ENCODE data around the gene MYEOV.

Gene MYEOV

GRCh38 chr11:69285766-69286165 is 8.2 kb upstream of the MYEOV start:
- FAIRE-seq (no peak), DNase-seq (ENCODE audit: insufficient read length, low spot score) (no peak)

GRCh38 chr11:69286374-69287371 is 7.3 kb upstream of the MYEOV start:
- FAIRE-seq (no peak), DNase-seq (ENCODE audit: insufficient read length, low spot score) (no peak)

- FAIRE-seq (no peak), DNase-seq (ENCODE audit: insufficient read length, low spot score) (no peak)
Measured at GRCh38 chr11:69287968-69288882, 5.7 kb upstream of the MYEOV start.

GRCh38 chr11:69288883-69289242 is 5.1 kb upstream of the MYEOV start:
- DNase-seq (ENCODE audit: insufficient read length, low spot score), result no peak
- no peak for FAIRE-seq

- DNase-seq (ENCODE audit: insufficient read length, low spot score), result no peak
- FAIRE-seq, result no peak
Measured at GRCh38 chr11:69290806-69291205, 3.1 kb upstream of the MYEOV start.

GRCh38 chr11:69291459-69292110 is 2.4 kb upstream of the MYEOV start:
- FAIRE-seq (no peak), DNase-seq (ENCODE audit: insufficient read length, low spot score) (no peak)

GRCh38 chr11:69292221-69292648 is 1.7 kb upstream of the MYEOV start:
- DNase-seq (ENCODE audit: insufficient read length, low spot score) (peak; percentile 54), FAIRE-seq (no peak)

GRCh38 chr11:69293087-69293486 is 868 bp upstream of the MYEOV start:
- DNase-seq (ENCODE audit: insufficient read length, low spot score), result no peak
- no peak for FAIRE-seq

GRCh38 chr11:69294571-69295078 is 670 bp downstream of the MYEOV start:
- no peak for FAIRE-seq

GRCh38 chr11:69295079-69295994 is 1.4 kb downstream of the MYEOV start:
- FAIRE-seq, result no peak
- DNase-seq (ENCODE audit: insufficient read length, low spot score), result no peak

More at GRCh38 chr11:69294571-69295078, 670 bp downstream of the MYEOV start:
- DNase-seq (ENCODE audit: insufficient read length, low spot score), result no peak

GRCh38 chr11:69295995-69296889 is 2.3 kb downstream of the MYEOV start:
- no peak for DNase-seq (ENCODE audit: insufficient read length, low spot score)
- no peak for FAIRE-seq

GRCh38 chr11:69296890-69297786 is 3.2 kb downstream of the MYEOV start:
- FAIRE-seq, result peak; percentile 75
- DNase-seq (ENCODE audit: insufficient read length, low spot score), result peak; percentile 70

GRCh38 chr11:69297787-69298266 is 3.9 kb downstream of the MYEOV start:
- FAIRE-seq (no peak), DNase-seq (ENCODE audit: insufficient read length, low spot score) (no peak)

GRCh38 chr11:69298267-69299022 is 4.5 kb downstream of the MYEOV start:
- peak; percentile 84 for FAIRE-seq
- peak; percentile 83 for DNase-seq (ENCODE audit: insufficient read length, low spot score)

- DNase-seq (ENCODE audit: insufficient read length, low spot score) (no peak), FAIRE-seq (no peak)
Measured at GRCh38 chr11:69299023-69299461, 5.1 kb downstream of the MYEOV start.

GRCh38 chr11:69299572-69299971 is 5.6 kb downstream of the MYEOV start:
- no peak for DNase-seq (ENCODE audit: insufficient read length, low spot score)
- no peak for FAIRE-seq

Data from GM19239 (cell line).